AG04450 (cell line): ENCODE measurements around the gene IGSF1. TPM values are rescaled to one million over a fixed set of nuclear protein-coding genes. Genes with fewer than 3 reads are reported as not detected.

Experiments used
- CTCF ChIA-PET: fragments of 300-600, 350-600 bp; formaldehyde crosslinking; extraction: SDS; loops from one replicate; lab custom pipeline; 2022; ENCODE audit warnings: antibody characterized with exemption, inconsistent platforms; lab: Charles Lee
- POLR2A ChIA-PET: fragments of 350-600 bp; formaldehyde crosslinking; extraction: SDS; loops from one replicate; lab custom pipeline; 2021; ENCODE audit warnings: antibody characterized with exemption, inconsistent platforms; lab: Yijun Ruan, JAX
- DNase-seq: peaks from one replicate; pipeline ENCODE4 v3.0.0-alpha.2; 2011; ENCODE audit warnings: low read depth, low spot score
- H3K27ac ChIP-seq: one replicate; pipeline ENCODE4 v1.5.1; 2012; ENCODE audit warnings: low read depth, low read length, control low read depth
- H3K27me3 ChIP-seq: one replicate; pipeline ENCODE4 v1.6.0; 2012; ENCODE audit warnings: low read length; ENCODE audit not compliant: control insufficient read depth, insufficient read depth
- H3K4me3 ChIP-seq: 2 replicates; pipeline ENCODE4 v1.5.1; 2011; ENCODE audit warnings: mild to moderate bottlenecking, low read depth, low read length, control low read depth
- H3K9me3 ChIP-seq: 2 replicates; pipeline ENCODE4 v1.5.1; 2012; ENCODE audit warnings: low read length; ENCODE audit not compliant: control insufficient read depth, insufficient read depth
- polyA minus RNA-seq: library from RNA; depleted of rRNA, polyadenylated mRNA; stranded (reverse); fragments of >200 nt; gene quantifications from 2 replicates; pipeline ENCODE4 v1.2.3, GENCODE V29; 2011; rRNA and poly(A)+ RNA removed
- polyA plus RNA-seq: library from polyadenylated mRNA; depleted of rRNA; stranded (reverse); fragments of >200 nt; gene quantifications from 2 replicates; pipeline ENCODE4 v1.2.3, GENCODE V29; 2011; rRNA removed
- TF ChIP-seq, protein P1 (sequence below): IDR thresholded peaks from 2 replicates; pipeline ENCODE4 v1.5.1; 2011; ENCODE audit warnings: low read depth, low read length, control low read depth, inconsistent platforms

IGSF1 gene, protein sequence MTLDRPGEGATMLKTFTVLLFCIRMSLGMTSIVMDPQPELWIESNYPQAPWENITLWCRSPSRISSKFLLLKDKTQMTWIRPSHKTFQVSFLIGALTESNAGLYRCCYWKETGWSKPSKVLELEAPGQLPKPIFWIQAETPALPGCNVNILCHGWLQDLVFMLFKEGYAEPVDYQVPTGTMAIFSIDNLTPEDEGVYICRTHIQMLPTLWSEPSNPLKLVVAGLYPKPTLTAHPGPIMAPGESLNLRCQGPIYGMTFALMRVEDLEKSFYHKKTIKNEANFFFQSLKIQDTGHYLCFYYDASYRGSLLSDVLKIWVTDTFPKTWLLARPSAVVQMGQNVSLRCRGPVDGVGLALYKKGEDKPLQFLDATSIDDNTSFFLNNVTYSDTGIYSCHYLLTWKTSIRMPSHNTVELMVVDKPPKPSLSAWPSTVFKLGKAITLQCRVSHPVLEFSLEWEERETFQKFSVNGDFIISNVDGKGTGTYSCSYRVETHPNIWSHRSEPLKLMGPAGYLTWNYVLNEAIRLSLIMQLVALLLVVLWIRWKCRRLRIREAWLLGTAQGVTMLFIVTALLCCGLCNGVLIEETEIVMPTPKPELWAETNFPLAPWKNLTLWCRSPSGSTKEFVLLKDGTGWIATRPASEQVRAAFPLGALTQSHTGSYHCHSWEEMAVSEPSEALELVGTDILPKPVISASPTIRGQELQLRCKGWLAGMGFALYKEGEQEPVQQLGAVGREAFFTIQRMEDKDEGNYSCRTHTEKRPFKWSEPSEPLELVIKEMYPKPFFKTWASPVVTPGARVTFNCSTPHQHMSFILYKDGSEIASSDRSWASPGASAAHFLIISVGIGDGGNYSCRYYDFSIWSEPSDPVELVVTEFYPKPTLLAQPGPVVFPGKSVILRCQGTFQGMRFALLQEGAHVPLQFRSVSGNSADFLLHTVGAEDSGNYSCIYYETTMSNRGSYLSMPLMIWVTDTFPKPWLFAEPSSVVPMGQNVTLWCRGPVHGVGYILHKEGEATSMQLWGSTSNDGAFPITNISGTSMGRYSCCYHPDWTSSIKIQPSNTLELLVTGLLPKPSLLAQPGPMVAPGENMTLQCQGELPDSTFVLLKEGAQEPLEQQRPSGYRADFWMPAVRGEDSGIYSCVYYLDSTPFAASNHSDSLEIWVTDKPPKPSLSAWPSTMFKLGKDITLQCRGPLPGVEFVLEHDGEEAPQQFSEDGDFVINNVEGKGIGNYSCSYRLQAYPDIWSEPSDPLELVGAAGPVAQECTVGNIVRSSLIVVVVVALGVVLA (N-terminal part only)
- polyA plus RNA-seq (not detected in 2 replicates), polyA minus RNA-seq (0.05 TPM in 1 of 2 replicates, not detected in the other)

- H3K27ac ChIP-seq, result no peak within 1 kb of the TSS
- H3K27me3 ChIP-seq, result no peaks in the 10 kb centered on the region
- POLR2A ChIA-PET, result no interaction called here
- CTCF ChIA-PET, result no interaction called here
- no peak within 1 kb of the TSS for H3K4me3 ChIP-seq
- H3K9me3 ChIP-seq, result no peaks in the 10 kb centered on the region
- no peak for DNase-seq
- TF ChIP-seq, protein P1, sequence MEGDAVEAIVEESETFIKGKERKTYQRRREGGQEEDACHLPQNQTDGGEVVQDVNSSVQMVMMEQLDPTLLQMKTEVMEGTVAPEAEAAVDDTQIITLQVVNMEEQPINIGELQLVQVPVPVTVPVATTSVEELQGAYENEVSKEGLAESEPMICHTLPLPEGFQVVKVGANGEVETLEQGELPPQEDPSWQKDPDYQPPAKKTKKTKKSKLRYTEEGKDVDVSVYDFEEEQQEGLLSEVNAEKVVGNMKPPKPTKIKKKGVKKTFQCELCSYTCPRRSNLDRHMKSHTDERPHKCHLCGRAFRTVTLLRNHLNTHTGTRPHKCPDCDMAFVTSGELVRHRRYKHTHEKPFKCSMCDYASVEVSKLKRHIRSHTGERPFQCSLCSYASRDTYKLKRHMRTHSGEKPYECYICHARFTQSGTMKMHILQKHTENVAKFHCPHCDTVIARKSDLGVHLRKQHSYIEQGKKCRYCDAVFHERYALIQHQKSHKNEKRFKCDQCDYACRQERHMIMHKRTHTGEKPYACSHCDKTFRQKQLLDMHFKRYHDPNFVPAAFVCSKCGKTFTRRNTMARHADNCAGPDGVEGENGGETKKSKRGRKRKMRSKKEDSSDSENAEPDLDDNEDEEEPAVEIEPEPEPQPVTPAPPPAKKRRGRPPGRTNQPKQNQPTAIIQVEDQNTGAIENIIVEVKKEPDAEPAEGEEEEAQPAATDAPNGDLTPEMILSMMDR, result no peak
These were observed at the start of gene IGSF1 for GRCh38 chrX:131288738-131289511. Gene IGSF1 (minus strand): TSS chrX:131289306. CDS start chrX:131286674, 2,632 bp downstream.

DNA sequence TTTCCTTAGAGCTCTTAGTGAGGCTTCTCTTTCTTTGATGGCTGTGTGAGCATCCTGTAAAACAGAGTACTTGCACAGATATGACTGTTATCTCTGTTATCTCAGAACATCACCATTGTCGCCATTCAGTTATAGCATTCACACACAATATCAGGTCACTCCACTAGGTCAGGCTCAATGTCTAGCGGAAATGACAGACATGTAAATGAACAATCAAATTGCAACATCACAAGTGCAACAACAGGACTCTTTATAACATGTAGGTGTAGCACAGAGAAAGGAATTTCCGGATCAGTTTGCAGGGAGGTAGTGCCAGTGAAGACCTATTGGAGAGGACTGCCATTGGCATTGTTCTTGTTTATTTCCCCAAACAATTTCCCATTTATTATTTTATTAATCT is 43.2 kb upstream of the IGSF1 start:
- Histone ChIP-seq H3K27me3 (no peaks in the 10 kb centered on the region), H3K9me3 (no peaks in the 10 kb centered on the region), H3K4me3 (no peak overlapping the region), H3K27ac (no peak overlapping the region)
- DNase-seq, result no peak
- ChIA-PET POLR2A (no interaction called here), CTCF (no interaction called here)
- TF ChIP-seq, protein P1, result no peak

GRCh38 chrX:131331152-131331551 is 42.0 kb upstream of the IGSF1 start:
- ChIA-PET POLR2A (no interaction called here), CTCF (no interaction called here)
- no peak overlapping the region for H3K27ac ChIP-seq
- H3K9me3 ChIP-seq, result no peaks in the 10 kb centered on the region
- TF ChIP-seq, protein P1, result no peak
- DNase-seq, result no peak
- H3K4me3 ChIP-seq, result no peak overlapping the region
- no peaks in the 10 kb centered on the region for H3K27me3 ChIP-seq

DNA sequence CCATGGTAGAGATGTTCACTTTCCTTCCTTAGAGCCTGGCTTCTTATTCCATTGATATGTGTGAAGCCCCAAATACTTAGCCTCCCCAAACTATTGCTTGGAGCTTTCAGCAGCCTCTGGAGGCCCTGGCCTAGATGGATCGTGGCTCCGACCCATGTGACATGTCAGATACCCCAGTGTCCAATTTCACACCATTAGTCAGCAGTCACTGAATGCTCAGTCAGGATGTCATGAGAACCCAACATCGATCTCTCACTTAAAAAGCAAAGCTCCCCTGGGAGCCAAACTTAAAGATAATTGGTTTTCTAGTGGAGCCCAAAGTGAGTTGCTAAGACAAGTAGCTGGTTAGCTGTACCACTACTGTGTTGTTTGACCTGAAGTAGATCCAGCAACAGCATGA is 41.6 kb upstream of the IGSF1 start:
- POLR2A ChIA-PET, result no interaction called here
- TF ChIP-seq, protein P1, result no peak
- CTCF ChIA-PET, result no interaction called here
- no peak for DNase-seq
- H3K27ac ChIP-seq, result no peak overlapping the region
- H3K4me3 ChIP-seq, result no peak overlapping the region
- no peaks in the 10 kb centered on the region for H3K9me3 ChIP-seq
- H3K27me3 ChIP-seq, result no peaks in the 10 kb centered on the region
